Gastrocnemius medialis (tissue), 4 donors: Measurements from ENCODE around the gene MYLK2. TPM values are rescaled to one million over a fixed set of nuclear protein-coding genes. Genes with fewer than 3 reads are reported as not detected.

Experiments used
- ATAC-seq, 2 donors: fragments of 150-250 bp; one replicate each; pipeline ENCODE4 v1.9.1; 2016
- DNase-seq, 2 donors: peaks; one replicate each; pipeline ENCODE4 v3.0.0-alpha.2; 2019
- H3K27ac ChIP-seq, 4 donors: fragments of 200-600 bp; sonication (generic); 1 replicate in 1 of 4; 2 replicates in 3 of 4; pipeline ENCODE4 v1.5.1; 2016 to 2018; ENCODE audit warnings: mild to moderate bottlenecking in 2 of 4, moderate library complexity in 1 of 4
- H3K27me3 ChIP-seq, 3 donors: fragments of 200-600 bp; sonication (generic) in 2 of 3; 1 replicate in 1 of 3; 2 replicates in 2 of 3; pipeline versions ENCODE4 v1.5.1 to v1.6.0; 2016 to 2019; ENCODE audit warnings: mild to moderate bottlenecking in 1 of 3, moderate library complexity in 1 of 3
- H3K36me3 ChIP-seq, 2 donors: fragments of 200-600 bp; sonication (generic) in 1 of 2; one replicate each; pipeline ENCODE4 v1.5.1; 2017 to 2018
- H3K4me1 ChIP-seq, 2 donors: fragments of 200-600 bp; sonication (generic) in 1 of 2; one replicate each; pipeline ENCODE4 v1.5.1; 2016 to 2017; ENCODE audit warnings: mild to moderate bottlenecking in 2 of 2
- H3K4me3 ChIP-seq, 4 donors: fragments of 200-600 bp; sonication (generic) in 3 of 4; 1 replicate in 1 of 4; 2 replicates in 3 of 4; pipeline ENCODE4 v1.5.1; 2016 to 2019; ENCODE audit warnings: mild to moderate bottlenecking in 2 of 4
- H3K9me3 ChIP-seq, 3 donors: fragments of 200-600 bp; sonication (generic) in 2 of 3; 1 replicate in 1 of 3; 2 replicates in 2 of 3; pipeline ENCODE4 v1.5.1; 2016 to 2019
- CTCF ChIP-seq, 5 experiments: fragments of 450-650 bp in 3 of 5; fragments of 200-600 bp in 2 of 5; sonication (generic) in 2 of 5; IDR thresholded peaks in 4 of 5; conservative IDR thresholded peaks in 1 of 5; 1 replicate in 4 of 5; 2 replicates in 1 of 5; pipeline ENCODE4 v1.5.1; 2016 to 2019; ENCODE audit warnings: antibody characterized with exemption in 5 of 5, mild to moderate bottlenecking in 3 of 5, moderate library complexity in 3 of 5
- POLR2A ChIP-seq, 2 donors: fragments of 450-650 bp; IDR thresholded peaks; one replicate each; pipeline ENCODE4 v1.6.1; 2017; ENCODE audit warnings: antibody characterized with exemption in 2 of 2, mild to moderate bottlenecking in 2 of 2, moderate library complexity in 2 of 2
- in situ Hi-C, 4 donors: fragments of 200-750 bp; cut with MboI; loops; one replicate each; pipeline versions ENCODE4 v1.15.0 to v1.8.0; 2017; ENCODE audit warnings: low sequenced_read_pairs in 4 of 4
- intact Hi-C: fragments of 100-400 bp; cut with DNase I; formaldehyde crosslinking; loops from one replicate; pipeline ENCODE4 v1.15.1; 2023; ENCODE audit warnings: low total_unique reads
- total RNA-seq, 4 donors: library from RNA; depleted of rRNA; stranded (reverse); fragments of >200 nt; gene quantifications; one replicate each; pipeline versions ENCODE4 v1.1.0 to v1.2.3, GENCODE V29; 2016

The MYLK2 gene
- total RNA-seq, 4 donors from 2014 or later: 17.2 to 255 (median 88.4) TPM

- intact Hi-C loops: no loop called here
- H3K27ac ChIP-seq: peak overlapping the region in 3 of 4 donors; percentile 27 to 52 (median 39)
These were observed 22.0 kb downstream of the MYLK2 start for GRCh38 chr20:31840906-31841816.

GRCh38 chr20:31841928-31842327, 22.8 kb downstream of the MYLK2 start:
- intact Hi-C loops (no loop called here), in situ Hi-C loops (loop anchor here in 1 of 4 donors (25.0 kb wide), 1 partner anchor 105 kb away; the partner anchor contains the start of gene TPX2)
- TF ChIP-seq POLR2A (IDR thresholded peaks at IDR 0.05) (no peak), CTCF (IDR thresholded peaks at IDR 0.05 in 4 of 5, conservative IDR thresholded peaks at IDR 0.05 in 1 of 5) (no peak)
- DNase-seq (no peak), ATAC-seq (no peak)
- Histone ChIP-seq H3K27me3 (no peaks in the 10 kb centered on the region), H3K27ac (peak overlapping the region in 3 of 4 donors; percentile 27 to 52 (median 39)), H3K4me3 (no peak overlapping the region), H3K9me3 (no peaks in the 10 kb centered on the region), H3K36me3 (no peaks in the 10 kb centered on the region), H3K4me1 (peaks cover 0 to 16% of the 10 kb centered on the region in 2 donors)

More at GRCh38 chr20:31840906-31841816, 22.0 kb downstream of the MYLK2 start:
- in situ Hi-C loops: loop anchor here in 1 of 4 donors (25.0 kb wide), 1 partner anchor 104 kb away; the partner anchor contains the start of gene TPX2
- Histone ChIP-seq H3K4me3 (no peak overlapping the region), H3K4me1 (peaks cover 7 to 20% of the 10 kb centered on the region in 2 donors), H3K36me3 (no peaks in the 10 kb centered on the region), H3K9me3 (no peaks in the 10 kb centered on the region), H3K27me3 (no peaks in the 10 kb centered on the region)
- DNase-seq (no peak), ATAC-seq (no peak)
- TF ChIP-seq POLR2A (IDR thresholded peaks at IDR 0.05) (no peak), CTCF (IDR thresholded peaks at IDR 0.05 in 4 of 5, conservative IDR thresholded peaks at IDR 0.05 in 1 of 5) (no peak)

GRCh38 chr20:31842471-31843157, 23.5 kb downstream of the MYLK2 start:
- no peaks in the 10 kb centered on the region for H3K9me3 ChIP-seq
- TF ChIP-seq POLR2A (IDR thresholded peaks at IDR 0.05) (no peak), CTCF (IDR thresholded peaks at IDR 0.05 in 4 of 5, conservative IDR thresholded peaks at IDR 0.05 in 1 of 5) (no peak)
- in situ Hi-C loops: loop anchor here in 1 of 4 donors (25.0 kb wide), 1 partner anchor 105 kb away; the partner anchor contains the start of gene TPX2
- peak overlapping the region; percentile 39 to 63 (median 50) for H3K27ac ChIP-seq
- DNase-seq (no peak), ATAC-seq (no peak)
- H3K4me3 ChIP-seq: peak overlapping the region in 1 of 4 donors; percentile 6
- no peaks in the 10 kb centered on the region for H3K36me3 ChIP-seq
- peaks cover 0 to 11% of the 10 kb centered on the region in 2 donors for H3K4me1 ChIP-seq
- H3K27me3 ChIP-seq: no peaks in the 10 kb centered on the region
- intact Hi-C loops: no loop called here

GRCh38 chr20:31843288-31843687, 24.1 kb downstream of the MYLK2 start:
- Histone ChIP-seq H3K4me1 (peaks cover 0 to 11% of the 10 kb centered on the region in 2 donors), H3K36me3 (no peaks in the 10 kb centered on the region), H3K4me3 (no peak overlapping the region), H3K27ac (peak overlapping the region; percentile 31 to 63 (median 50)), H3K27me3 (no peaks in the 10 kb centered on the region), H3K9me3 (no peaks in the 10 kb centered on the region)
- in situ Hi-C loops (loop anchor here in 1 of 4 donors (25.0 kb wide), 1 partner anchor 106 kb away; the partner anchor contains the start of gene TPX2), intact Hi-C loops (no loop called here)
- no peak for ATAC-seq
- TF ChIP-seq POLR2A (IDR thresholded peaks at IDR 0.05): no peak
- DNase-seq: no peak
